ENCODE data around the gene FOXS1.

DNA sequence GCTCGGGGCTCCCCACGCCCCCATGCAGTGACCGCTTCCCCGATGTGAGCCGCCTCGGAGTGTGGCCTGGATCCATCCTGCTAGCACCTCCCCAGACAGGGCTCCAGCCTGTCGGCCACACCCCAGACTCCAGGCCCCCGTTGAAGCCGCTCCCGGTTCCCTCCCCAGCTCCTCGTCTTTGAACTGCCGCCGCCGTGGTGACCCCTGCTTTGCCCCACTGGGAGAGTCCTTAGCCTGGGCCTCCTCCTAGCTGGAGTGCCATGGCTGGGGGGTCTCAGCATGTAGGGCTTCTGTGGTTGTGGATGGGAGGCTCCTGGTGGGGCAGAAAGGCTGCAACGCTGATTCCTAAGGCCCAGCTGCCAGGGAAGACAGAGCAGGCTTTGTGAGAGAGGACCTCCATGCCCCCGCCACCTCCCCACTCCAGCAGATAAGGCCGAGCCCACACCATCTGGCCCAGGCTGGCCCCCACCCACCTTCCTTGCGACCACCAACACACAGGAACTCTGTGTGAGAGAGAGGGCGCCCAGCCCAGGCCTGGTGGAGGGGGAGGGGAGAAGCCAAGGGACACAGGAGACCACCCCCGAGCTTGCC lies 11.4 kb downstream of the FOXS1 start:
- no peak for TF ChIP-seq POLR2A (IDR thresholded peaks at IDR 0.05)
- TF ChIP-seq, protein P1, sequence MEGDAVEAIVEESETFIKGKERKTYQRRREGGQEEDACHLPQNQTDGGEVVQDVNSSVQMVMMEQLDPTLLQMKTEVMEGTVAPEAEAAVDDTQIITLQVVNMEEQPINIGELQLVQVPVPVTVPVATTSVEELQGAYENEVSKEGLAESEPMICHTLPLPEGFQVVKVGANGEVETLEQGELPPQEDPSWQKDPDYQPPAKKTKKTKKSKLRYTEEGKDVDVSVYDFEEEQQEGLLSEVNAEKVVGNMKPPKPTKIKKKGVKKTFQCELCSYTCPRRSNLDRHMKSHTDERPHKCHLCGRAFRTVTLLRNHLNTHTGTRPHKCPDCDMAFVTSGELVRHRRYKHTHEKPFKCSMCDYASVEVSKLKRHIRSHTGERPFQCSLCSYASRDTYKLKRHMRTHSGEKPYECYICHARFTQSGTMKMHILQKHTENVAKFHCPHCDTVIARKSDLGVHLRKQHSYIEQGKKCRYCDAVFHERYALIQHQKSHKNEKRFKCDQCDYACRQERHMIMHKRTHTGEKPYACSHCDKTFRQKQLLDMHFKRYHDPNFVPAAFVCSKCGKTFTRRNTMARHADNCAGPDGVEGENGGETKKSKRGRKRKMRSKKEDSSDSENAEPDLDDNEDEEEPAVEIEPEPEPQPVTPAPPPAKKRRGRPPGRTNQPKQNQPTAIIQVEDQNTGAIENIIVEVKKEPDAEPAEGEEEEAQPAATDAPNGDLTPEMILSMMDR (IDR thresholded peaks at IDR 0.05) = no peak

Data from heart left ventricle (tissue), 13 donors.